ENCODE data around the gene AASDH. TPM values are rescaled to one million over a fixed set of nuclear protein-coding genes. Genes with fewer than 3 reads are reported as not detected.

Gene AASDH
- total RNA-seq, 1 experiment from 2014 or later = 11.5 TPM

DNA sequence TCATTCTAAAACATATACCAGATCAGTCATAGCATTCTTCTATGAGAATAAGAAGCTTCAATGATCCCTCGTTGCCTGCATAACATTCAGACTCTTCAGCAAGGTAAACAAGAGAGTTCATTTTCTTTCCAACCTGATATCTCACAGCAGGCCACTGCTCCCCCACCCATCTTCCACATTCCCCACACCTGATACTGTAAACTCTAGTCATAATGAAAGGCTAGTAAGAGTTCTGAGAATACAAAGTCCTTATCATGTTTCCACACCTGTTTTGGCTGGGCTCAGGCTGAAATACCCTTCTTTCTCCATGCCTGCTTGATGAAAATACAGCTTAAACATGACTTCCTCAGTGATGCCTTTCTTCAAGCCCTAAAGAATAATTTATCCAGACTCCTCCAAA lies 2.3 kb upstream of the AASDH start:
- intact Hi-C loops (cut with micrococcal nuclease; ENCODE audit: unreplicated experiment) = no loop called here
- Histone ChIP-seq H3K27me3 (ENCODE audit: insufficient read depth, low read depth) (no peaks in the 10 kb centered on the region), H3K36me3 (ENCODE audit: low read depth) (no peaks in the 10 kb centered on the region), H3F3A (ENCODE audit: insufficient read depth, low read depth) (peaks cover 18% of the 10 kb centered on the region; the same call in 1 of the 2 replicates), H3K4me1 (replicated peaks; ENCODE audit: insufficient read depth) (peaks cover 5% of the 10 kb centered on the region; the same call in 1 of the 2 replicates), H4K20me1 (ENCODE audit: insufficient read depth) (no peaks in the 10 kb centered on the region), H3K27ac (no peak overlapping the region), H3K4me3 (no peak overlapping the region), H3K4me2 (peak overlapping the region; percentile 80; the same call in 1 of the 2 replicates), H2AFZ (no peak overlapping the region), H3K79me2 (ENCODE audit: low read depth) (peaks cover 25% of the 10 kb centered on the region), H3K9me2 (ENCODE audit: insufficient read depth) (no peaks in the 10 kb centered on the region), H3K9me3 (ENCODE audit: insufficient read depth, low read depth) (no peaks in the 10 kb centered on the region)
- ChIA-PET POLR2A (ENCODE audit: unreplicated experiment) (interaction anchor here (0.8 kb wide), 1 partner anchor 70 kb away, joined by 4 read pairs; no protein-coding TSS in a partner anchor), CTCF (no interaction called here)
- no peak for DNase-seq
- TF ChIP-seq, protein P1, sequence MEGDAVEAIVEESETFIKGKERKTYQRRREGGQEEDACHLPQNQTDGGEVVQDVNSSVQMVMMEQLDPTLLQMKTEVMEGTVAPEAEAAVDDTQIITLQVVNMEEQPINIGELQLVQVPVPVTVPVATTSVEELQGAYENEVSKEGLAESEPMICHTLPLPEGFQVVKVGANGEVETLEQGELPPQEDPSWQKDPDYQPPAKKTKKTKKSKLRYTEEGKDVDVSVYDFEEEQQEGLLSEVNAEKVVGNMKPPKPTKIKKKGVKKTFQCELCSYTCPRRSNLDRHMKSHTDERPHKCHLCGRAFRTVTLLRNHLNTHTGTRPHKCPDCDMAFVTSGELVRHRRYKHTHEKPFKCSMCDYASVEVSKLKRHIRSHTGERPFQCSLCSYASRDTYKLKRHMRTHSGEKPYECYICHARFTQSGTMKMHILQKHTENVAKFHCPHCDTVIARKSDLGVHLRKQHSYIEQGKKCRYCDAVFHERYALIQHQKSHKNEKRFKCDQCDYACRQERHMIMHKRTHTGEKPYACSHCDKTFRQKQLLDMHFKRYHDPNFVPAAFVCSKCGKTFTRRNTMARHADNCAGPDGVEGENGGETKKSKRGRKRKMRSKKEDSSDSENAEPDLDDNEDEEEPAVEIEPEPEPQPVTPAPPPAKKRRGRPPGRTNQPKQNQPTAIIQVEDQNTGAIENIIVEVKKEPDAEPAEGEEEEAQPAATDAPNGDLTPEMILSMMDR (conservative IDR thresholded peaks at IDR 0.05) = no peak
- TF ChIP-seq EZH2 (IDR thresholded peaks at IDR 0.05; ENCODE audit: low read depth) = no peak
- BruUV-seq (replicated peaks) = no TSS peak

DNA sequence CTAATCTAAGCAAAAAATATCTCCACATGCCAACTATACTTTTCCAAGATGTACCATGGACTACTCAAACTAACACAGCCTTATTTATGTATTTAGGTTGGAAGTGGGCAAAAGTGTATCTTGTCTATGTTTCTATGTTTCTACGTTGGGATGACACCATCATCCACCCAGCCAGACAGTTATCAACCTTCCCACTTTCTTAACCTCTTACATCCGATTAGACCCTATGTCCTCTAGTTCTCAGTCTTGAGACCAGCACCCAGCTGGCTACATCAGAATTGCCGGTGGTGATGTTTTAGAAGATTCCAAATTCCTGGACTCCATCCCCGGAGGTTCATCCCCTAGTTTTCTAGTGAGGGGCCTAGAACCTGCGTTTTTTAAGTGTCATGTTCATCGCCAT lies 1.0 kb upstream of the AASDH start:
- peaks cover 25% of the 10 kb centered on the region for H3K79me2 ChIP-seq (ENCODE audit: low read depth)
- no peak overlapping the region for H2AFZ ChIP-seq
- H4K20me1 ChIP-seq (ENCODE audit: insufficient read depth) = no peaks in the 10 kb centered on the region
- no peaks in the 10 kb centered on the region for H3K36me3 ChIP-seq (ENCODE audit: low read depth)
- H3K27ac ChIP-seq = 0 out of 2 replicates have a peak overlapping the region, but pooled peaks have one; percentile 78
- no peaks in the 10 kb centered on the region for H3K9me2 ChIP-seq (ENCODE audit: insufficient read depth)
- H3K4me3 ChIP-seq = peak overlapping the region; percentile 91
- H3K9me3 ChIP-seq (ENCODE audit: insufficient read depth, low read depth) = no peaks in the 10 kb centered on the region
- CTCF ChIA-PET = no interaction called here
- H3F3A ChIP-seq (ENCODE audit: insufficient read depth, low read depth) = peaks cover 18% of the 10 kb centered on the region; the same call in 1 of the 2 replicates
- intact Hi-C loops (cut with micrococcal nuclease; ENCODE audit: unreplicated experiment) = no loop called here
- peak overlapping the region; percentile 80 for H3K4me2 ChIP-seq
- BruUV-seq (replicated peaks) = no TSS peak
- no peak for TF ChIP-seq EZH2 (IDR thresholded peaks at IDR 0.05; ENCODE audit: low read depth)
- TF ChIP-seq, protein P1 (conservative IDR thresholded peaks at IDR 0.05) = no peak
- H3K27me3 ChIP-seq (ENCODE audit: insufficient read depth, low read depth) = no peaks in the 10 kb centered on the region
- peaks cover 5% of the 10 kb centered on the region; the same call in 1 of the 2 replicates for H3K4me1 ChIP-seq (replicated peaks; ENCODE audit: insufficient read depth)
- POLR2A ChIA-PET (ENCODE audit: unreplicated experiment) = no interaction called here
- DNase-seq = no peak

DNA sequence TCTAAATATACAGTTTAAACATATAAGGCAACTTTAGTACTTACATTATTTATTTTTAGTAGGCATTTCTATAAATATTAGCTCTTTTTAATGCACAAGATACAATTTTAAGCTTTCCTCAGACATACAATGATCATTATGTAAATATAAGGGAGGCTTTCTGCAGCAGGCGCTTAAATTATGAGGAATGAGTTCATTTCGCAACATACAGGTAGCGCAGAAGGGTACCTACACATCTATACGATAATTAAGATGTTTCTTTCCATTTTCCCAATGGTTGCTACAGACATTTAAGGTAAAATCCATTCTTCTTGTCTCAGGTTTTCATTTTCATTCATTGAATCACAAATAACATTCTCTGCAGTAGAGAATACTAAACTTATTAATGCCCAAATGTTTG lies 1.2 kb downstream of the AASDH start:
- H3K4me2 ChIP-seq = peak overlapping the region; percentile 80
- no peaks in the 10 kb centered on the region for H4K20me1 ChIP-seq (ENCODE audit: insufficient read depth)
- TF ChIP-seq, protein P1 (conservative IDR thresholded peaks at IDR 0.05) = no peak
- TF ChIP-seq EZH2 (IDR thresholded peaks at IDR 0.05; ENCODE audit: low read depth) = no peak
- BruUV-seq (replicated peaks) = no TSS peak
- DNase-seq = no peak
- peak overlapping the region; percentile 98 for H2AFZ ChIP-seq
- H3K9me3 ChIP-seq (ENCODE audit: insufficient read depth, low read depth) = no peaks in the 10 kb centered on the region
- intact Hi-C loops (cut with micrococcal nuclease; ENCODE audit: unreplicated experiment) = loop anchor here (2.0 kb wide), 1 partner anchor 51 kb away; the partner anchor contains the start of gene PAICS
- peaks cover 18% of the 10 kb centered on the region; the same call in 1 of the 2 replicates for H3F3A ChIP-seq (ENCODE audit: insufficient read depth, low read depth)
- ChIA-PET POLR2A (ENCODE audit: unreplicated experiment) (no interaction called here), CTCF (interaction anchor here (1.1 kb wide), 1 partner anchor 19 kb away, joined by 3 read pairs; no protein-coding TSS in a partner anchor)
- peak overlapping the region; percentile 91; the same call in 1 of the 2 replicates for H3K4me3 ChIP-seq
- peaks cover 25% of the 10 kb centered on the region for H3K79me2 ChIP-seq (ENCODE audit: low read depth)
- no peaks in the 10 kb centered on the region for H3K36me3 ChIP-seq (ENCODE audit: low read depth)
- H3K4me1 ChIP-seq (replicated peaks; ENCODE audit: insufficient read depth) = peaks cover 5% of the 10 kb centered on the region; the same call in 1 of the 2 replicates
- H3K27me3 ChIP-seq (ENCODE audit: insufficient read depth, low read depth) = no peaks in the 10 kb centered on the region
- peak overlapping the region; percentile 78; the same call in 1 of the 2 replicates for H3K27ac ChIP-seq
- H3K9me2 ChIP-seq (ENCODE audit: insufficient read depth) = no peaks in the 10 kb centered on the region
